ENCODE data around the gene RIMS3.

GRCh38 chr1:40649592-40649930 lies 15.9 kb downstream of the RIMS3 start:
- no peak for TF ChIP-seq REST (IDR thresholded peaks at IDR 0.05; ENCODE audit: insufficient read depth in 1 of 2, low read depth in 2 of 2, low read length in 2 of 2)
- no peak for TF ChIP-seq TAF1 (IDR thresholded peaks at IDR 0.05; ENCODE audit: borderline replicate concordance, insufficient read depth, low read length)
- no peak for TF ChIP-seq POLR2AphosphoS5 (IDR thresholded peaks at IDR 0.05; ENCODE audit: low read depth, low read length)
- no peak for TF ChIP-seq SIN3A (IDR thresholded peaks at IDR 0.05; ENCODE audit: borderline replicate concordance, insufficient read depth, low read length)
